GM19043 (cell line): Measurements from ENCODE around the gene RANBP10.
"Not testable (repeated sequence)": the region's sequence is repeated elsewhere in the genome, so short reads cannot be mapped to it uniquely, and the experiment has no call there.

Experiments
- ATAC-seq: cut with Tn5 transposase; IDR thresholded peaks from one replicate; pipeline ENCODE4 v1.9.1; 2021; ENCODE audit warnings: low read depth; ENCODE audit not compliant: unreplicated experiment

The RANBP10 gene

GRCh38 chr16:67781565-67781921, 24.8 kb downstream of the RANBP10 start:
- no peak for ATAC-seq

- ATAC-seq: no peak
Measured at GRCh38 chr16:67780847-67781564, 25.4 kb downstream of the RANBP10 start.

GRCh38 chr16:67779256-67780014, 26.9 kb downstream of the RANBP10 start:
- ATAC-seq: no peak

- ATAC-seq: no peak
Measured at GRCh38 chr16:67775273-67775672, 31.1 kb downstream of the RANBP10 start.

- no peak for ATAC-seq
Measured at GRCh38 chr16:67774457-67774853, 31.9 kb downstream of the RANBP10 start.

- no peak for ATAC-seq
Measured at GRCh38 chr16:67773569-67774456, 32.5 kb downstream of the RANBP10 start.

GRCh38 chr16:67773099-67773498, 33.3 kb downstream of the RANBP10 start:
- ATAC-seq: no peak

GRCh38 chr16:67770346-67770991, 35.9 kb downstream of the RANBP10 start:
- ATAC-seq: no peak

GRCh38 chr16:67767953-67768352, 38.4 kb downstream of the RANBP10 start:
- ATAC-seq: no peak

- ATAC-seq: no peak
Measured at GRCh38 chr16:67766291-67766690, 40.1 kb downstream of the RANBP10 start.

- no peak for ATAC-seq
Measured at GRCh38 chr16:67764158-67764667, 42.1 kb downstream of the RANBP10 start.

GRCh38 chr16:67763066-67763465, 43.3 kb downstream of the RANBP10 start:
- ATAC-seq: no peak

GRCh38 chr16:67762385-67762784, 44.0 kb downstream of the RANBP10 start:
- ATAC-seq: no peak

GRCh38 chr16:67761924-67762323, 44.4 kb downstream of the RANBP10 start:
- ATAC-seq: no peak

GRCh38 chr16:67760956-67761230, 45.5 kb downstream of the RANBP10 start:
- no peak for ATAC-seq

GRCh38 chr16:67760206-67760955, 46.0 kb downstream of the RANBP10 start:
- no peak for ATAC-seq

- no peak for ATAC-seq
Measured at GRCh38 chr16:67758966-67759365, 47.4 kb downstream of the RANBP10 start.

GRCh38 chr16:67758006-67758405, 48.4 kb downstream of the RANBP10 start:
- no peak for ATAC-seq

- no peak for ATAC-seq
Measured at GRCh38 chr16:67752641-67753040, 53.7 kb downstream of the RANBP10 start.

GRCh38 chr16:67751331-67751730, 55.0 kb downstream of the RANBP10 start:
- not testable (repeated sequence) for ATAC-seq
